HG03135 (cell line): ENCODE measurements around the gene RPTOR.
"Not testable (repeated sequence)": the region's sequence is repeated elsewhere in the genome, so short reads cannot be mapped to it uniquely, and the experiment has no call there.

Source experiments
- ATAC-seq: cut with Tn5 transposase; IDR thresholded peaks from one replicate; pipeline ENCODE4 v1.9.1; 2021; ENCODE audit warnings: mild to moderate bottlenecking, moderate library complexity; ENCODE audit not compliant: unreplicated experiment

RPTOR gene

DNA sequence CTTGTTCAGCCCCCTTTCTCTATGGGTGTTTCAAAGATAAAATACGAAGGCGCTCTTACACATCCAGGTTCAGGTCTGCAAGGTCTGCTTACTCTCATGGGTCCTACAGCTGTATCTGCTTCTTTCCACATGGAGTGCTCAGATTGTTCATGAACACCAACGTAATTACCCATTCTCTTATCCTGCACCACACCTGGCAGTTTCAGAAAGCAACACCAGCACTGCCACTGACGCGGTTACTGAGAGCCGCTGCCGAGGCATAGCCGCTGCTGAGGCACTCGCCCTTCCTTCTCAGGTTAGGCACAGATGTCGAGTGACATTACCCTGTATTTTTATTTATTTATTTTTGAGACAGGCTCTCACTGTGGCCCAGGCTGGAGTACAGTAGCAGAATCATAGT is 147.1 kb downstream of the RPTOR start:
- ATAC-seq, result no peak

DNA sequence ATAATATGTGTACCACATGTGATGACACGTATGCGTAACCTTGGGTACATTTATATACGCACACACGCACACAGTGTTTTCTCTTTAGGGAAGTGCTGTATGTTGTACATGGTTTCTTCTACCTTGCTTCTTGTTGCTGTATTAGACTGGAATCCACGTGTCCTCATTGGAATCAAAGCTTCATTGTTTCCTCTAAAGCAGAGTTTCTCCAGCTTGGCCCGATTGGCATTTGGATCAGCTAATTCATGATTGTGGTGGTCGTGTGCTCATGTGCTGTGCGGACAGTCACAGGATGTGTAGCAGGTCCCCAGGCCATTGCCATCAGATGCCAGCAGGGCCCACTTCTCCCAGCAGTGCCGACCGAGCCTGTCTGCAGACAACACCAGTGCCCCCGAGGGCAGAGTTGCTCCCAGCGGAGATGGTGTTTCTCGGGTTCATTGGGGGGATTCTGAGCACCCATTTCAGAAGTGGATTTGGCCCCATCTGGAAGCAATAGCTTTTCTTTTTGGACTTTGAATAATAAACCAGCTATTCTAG is 148.4 kb downstream of the RPTOR start:
- ATAC-seq, result no peak

DNA sequence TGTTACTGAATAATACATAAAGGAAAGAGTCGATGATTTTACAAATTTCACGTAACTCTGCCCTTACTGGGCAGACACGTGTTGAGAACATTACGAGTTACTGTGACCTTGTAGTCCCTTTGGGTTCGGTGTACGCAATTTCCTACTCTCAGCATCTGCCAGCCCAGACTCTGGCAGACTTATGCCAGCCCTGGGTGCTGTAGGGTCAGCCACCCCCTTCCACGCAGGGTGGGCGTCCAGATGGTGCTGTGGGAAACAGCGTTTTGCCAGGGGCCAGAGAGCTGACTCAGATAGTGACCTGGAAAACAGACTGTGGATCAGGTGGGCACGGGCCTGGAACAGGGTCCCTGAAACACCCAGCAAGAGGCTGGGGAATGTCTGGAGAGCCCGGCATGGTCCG is 148.9 kb downstream of the RPTOR start:
- no peak for ATAC-seq

DNA sequence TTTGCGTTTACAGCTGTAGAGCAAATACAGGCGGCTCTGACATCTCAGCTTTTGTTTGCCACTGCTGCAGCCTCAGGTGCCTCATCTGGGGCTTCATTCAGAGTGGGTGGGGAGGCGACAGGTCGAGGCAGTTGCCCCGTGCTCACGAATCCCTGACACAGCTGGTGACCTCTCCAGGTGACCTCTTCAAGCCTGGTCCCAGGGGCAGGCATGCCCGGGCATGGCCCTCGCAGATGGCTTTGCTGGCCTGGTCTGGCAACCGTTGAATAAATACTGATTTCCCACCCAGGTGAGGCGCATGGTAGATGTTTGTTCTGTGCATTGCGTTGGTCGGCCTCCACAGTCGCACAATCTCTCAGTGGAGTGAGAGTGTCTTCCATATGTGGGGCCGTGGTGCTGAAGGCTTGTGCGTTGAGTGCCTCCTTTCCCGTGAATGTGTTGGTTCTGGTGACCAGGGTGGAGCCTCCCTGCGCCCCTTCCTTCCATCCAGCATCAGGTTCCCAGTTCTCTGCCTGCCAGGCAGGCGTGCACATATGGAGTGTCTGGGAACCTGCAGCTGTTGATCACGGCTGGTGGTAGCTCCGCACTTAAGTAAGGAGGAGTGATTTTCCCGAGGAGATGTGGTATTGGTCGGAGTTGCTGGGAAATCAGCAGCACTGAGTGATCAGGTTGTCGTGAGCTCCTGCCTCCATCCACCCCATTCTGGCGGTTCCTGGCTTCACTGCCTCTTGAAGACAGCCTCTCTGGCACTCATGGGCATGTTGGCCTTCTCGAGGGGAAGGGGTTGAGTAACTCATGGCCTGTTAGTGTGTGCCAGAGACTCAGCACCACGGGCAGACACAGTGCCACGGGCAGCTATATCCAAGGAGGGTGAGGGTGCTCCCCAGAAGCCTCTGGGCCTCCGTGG is 149.7 kb downstream of the RPTOR start:
- no peak for ATAC-seq

DNA sequence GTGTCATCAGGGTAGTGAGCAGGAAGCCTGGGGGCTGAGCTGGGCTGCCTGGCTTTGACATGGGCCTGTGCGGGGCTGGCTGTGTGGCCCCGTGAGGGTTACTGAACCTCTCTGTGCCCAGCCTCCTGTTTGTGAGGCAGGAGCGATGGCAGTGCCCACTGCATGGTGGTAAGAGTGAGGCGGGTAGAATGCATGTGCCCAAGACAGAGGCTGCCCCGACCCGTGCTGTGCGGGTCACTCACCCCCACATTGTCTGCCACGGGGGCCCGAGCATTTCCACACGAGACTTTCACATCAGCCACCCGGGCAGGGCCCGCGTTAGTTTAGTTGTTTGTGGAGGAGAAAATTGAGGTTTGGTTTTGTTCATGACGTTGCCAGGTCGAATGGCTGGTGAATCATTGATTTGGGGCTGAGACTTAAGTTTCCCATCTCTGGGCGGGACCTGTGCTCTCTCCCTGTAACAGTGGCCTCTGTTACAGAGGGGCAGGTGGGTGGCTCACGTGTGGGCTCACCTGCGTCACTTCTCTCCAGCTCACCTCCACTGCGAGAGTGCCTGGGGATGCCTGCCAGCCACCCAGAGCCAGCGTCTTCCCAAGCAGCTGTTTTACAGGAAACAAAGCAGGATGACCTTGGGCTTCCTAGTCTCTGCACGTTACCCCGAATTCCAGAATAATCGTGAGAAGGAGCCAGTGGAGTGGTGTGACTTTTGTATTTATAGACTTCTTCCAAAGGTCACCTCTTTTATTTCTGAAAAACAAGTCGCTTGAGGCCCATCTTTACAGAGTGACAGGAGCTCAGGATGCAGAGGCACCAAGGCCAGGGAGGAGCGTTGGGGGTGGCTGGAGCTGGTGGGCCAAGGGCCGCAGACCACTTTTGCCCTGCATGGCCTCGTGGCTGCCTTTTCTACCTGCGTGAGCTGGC is 150.6 kb downstream of the RPTOR start:
- ATAC-seq, result no peak

DNA sequence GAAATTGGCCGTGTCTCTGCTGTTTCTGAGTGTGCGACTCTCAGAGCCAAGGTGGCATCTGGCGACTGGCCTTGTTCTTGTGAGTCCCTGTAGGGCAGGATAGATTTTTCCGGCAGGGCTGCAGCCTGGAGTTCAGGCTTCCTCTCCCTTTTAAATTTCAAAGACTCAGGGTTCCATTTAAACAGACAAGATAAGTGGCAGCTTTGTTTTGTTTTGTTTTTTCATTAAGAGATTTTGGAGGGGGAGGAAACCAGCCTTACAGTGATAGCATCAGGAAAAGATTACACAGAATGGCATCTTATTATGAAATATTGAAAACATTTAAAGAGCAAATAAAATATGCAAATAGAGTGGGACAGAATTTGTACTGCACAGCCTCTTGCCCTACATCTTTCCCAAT is 151.3 kb downstream of the RPTOR start:
- ATAC-seq, result no peak

DNA sequence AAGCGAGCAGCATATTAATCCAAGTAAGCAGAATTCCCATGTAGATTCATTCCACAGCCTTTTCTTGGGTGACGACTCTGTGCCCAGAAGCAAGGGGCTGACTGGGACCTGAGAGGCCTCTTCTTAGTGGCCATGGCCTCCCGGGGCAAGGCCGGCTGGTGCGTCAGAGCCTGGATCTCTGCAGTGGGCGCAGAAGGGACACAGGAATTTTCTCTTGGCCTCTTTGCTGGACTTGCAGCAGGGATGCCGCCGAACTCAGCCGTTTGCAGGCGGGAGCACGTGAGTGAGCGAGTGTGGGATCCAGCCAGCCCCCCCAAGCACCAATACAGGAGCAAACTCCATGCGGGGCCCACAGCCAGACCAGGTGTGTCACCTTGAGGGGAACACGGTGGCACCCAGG is 151.8 kb downstream of the RPTOR start:
- ATAC-seq, result no peak

DNA sequence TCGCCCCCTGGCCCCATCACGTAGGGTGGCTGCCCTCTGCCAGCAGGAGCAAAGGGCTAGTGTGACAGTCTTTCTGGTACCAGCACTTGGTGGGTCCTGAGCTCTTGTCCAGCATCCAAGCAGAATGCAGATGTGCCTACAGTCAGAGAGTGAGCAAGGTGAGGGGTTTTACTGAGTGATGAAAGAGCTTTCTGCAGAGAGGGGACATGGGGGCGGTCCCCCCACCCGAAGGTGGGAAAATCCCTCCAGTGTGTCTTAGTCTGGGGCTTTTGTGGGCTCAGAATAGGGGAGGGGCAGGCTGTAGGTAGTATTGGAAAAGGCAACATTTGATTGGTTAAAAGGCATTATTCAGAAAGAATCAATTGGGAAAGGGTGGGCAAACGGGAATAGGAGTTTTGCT is 152.3 kb downstream of the RPTOR start:
- ATAC-seq, result no peak

DNA sequence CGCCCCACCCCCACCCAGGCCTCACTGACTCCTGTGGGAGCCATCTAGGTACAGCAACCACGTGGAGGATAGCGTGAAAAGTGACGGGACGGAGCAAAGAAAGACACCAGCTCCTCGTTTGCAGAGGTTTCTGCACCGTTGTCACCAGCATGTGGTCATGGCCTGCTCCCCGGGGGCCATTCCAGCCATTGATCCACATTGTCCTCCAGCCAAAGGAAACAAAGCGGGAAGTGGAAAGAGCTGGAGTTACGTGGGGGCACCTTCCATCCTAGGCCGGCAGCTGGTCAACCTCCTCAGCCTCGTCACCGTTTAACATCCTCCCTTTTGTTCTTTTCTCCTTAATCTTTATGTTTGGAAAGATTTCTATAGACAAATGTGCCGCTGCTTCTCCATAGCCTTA is 153.7 kb downstream of the RPTOR start:
- no peak for ATAC-seq

DNA sequence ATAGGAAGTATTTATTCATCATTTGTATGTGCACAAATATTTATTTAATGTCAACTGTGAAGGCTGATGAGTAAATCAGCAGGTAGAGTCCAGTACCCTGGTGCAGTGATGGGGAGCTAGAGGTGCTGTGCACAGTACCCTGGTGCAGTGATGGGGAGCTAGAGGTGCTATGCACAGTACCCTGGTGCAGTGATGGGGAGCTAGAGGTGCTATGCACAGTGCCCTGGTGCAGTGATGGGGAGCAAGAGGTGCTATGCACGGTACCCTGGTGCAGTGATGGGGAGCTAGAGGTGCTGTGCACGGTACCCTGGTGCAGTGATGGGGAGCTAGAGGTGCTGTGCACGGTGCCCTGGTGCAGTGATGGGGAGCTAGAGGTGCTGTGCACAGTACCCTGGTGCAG is 154.6 kb downstream of the RPTOR start:
- not testable (repeated sequence) for ATAC-seq

DNA sequence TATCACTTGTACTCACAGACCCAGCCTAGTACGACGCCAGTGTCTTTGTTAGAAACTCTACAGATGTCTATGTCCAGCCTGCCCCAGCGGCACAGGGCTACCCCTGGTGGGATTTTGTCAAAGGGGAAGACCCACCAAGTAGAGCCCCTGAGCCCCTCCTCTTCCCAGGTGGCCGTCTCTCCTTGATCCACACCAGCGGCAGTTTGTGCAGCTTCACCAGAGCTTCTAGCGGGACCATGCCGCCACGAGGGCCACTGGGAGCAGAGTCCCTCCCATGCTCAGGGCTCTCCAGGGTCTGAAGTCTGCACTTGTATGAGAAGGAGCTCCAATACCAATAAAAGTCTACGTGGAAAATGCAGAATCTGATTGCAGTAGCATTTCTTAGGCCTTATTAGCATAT is 157.1 kb downstream of the RPTOR start:
- ATAC-seq, result no peak

DNA sequence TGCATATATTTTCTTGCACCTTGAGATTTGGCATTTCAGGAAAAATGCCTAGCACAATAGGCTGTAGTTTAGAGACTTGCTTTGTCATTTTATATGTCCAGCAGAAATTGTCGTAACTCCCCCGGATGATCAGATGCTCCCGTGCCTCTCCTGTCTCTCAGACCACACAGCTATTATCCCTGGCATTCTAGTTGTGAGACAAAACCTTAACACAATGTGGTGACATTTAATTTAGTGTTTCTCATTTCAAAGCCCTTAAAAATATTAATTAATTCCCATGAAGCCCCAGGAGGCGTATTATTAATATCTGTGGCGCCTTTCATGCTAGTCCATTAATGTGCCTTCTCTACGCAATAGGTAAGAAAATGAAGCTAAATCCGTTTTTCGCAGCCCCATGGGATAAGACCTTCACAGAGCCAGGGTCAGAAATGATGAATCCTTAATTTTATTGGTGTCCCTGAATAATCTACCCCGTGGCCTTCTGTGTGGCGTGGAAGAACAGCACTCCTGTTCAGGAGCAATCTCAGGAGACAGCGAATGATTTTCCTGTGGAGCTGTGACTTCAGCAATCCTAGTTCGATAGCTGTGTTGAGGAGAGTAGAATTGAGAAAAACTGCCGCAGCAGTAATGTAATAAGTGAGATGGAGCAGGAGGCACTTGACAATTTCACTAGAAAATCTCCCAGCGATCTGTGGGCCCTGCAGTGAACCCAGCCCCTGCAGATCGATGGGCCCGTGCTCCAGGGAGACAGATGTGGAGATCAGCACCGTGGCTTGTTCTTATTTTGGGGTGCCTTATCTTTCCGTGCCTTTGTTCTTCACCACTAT is 157.9 kb downstream of the RPTOR start:
- no peak for ATAC-seq

DNA sequence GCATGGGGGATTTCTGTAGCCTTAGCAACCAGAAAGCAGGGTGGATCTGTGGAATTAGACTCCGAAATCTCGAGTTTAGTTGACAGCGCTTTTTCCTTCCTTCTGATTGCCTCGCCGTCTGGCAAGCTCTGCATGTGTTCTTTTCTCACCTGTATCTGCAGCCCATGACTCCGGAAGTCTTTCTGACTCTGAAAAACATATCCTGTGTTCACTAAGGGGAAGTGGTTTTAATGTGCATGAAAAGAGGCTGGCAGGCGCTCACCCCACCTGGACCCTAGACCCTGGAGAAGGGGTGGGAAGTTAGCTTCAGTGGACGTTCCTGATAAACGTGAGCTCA is 158.5 kb downstream of the RPTOR start:
- no peak for ATAC-seq

DNA sequence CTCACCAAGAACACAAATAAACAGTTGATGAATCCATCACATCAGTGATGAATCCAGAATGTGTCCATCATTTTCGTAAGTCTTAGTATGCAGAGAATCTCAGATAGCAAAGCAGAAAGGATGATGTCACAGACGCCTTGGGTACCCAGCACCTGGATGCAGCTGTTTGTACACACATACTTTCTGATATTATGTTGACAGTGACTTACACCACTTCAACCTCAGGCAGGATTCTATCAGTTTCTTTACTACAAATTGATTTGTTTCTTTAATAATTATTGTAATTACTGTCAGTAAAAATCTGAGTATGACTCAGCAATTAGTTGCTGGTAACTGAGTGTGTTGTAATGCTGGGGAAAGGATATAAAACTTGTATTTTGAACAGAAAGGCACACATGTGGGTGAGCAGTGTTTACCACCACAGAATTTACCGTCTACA is 159.8 kb downstream of the RPTOR start:
- no peak for ATAC-seq

DNA sequence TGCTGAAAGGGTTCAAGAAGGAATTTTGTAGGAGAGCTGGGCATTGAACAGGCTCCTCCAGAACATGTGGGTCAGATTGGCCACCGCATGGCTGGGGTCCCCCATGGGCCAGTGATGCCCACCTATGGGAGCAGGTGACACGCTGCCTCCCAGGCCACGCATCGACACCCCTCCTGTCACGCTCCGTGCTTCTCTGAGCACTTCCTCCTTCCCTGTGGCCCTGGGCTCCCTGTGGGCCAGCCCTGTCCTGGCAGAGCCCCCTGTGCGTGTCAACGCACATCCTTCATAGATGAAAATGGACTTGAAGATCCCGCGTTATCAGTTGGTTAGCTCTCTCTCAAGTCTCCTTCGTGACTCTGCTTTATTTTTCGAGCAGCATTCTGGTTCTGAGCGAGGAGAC is 160.3 kb downstream of the RPTOR start:
- ATAC-seq, result no peak

DNA sequence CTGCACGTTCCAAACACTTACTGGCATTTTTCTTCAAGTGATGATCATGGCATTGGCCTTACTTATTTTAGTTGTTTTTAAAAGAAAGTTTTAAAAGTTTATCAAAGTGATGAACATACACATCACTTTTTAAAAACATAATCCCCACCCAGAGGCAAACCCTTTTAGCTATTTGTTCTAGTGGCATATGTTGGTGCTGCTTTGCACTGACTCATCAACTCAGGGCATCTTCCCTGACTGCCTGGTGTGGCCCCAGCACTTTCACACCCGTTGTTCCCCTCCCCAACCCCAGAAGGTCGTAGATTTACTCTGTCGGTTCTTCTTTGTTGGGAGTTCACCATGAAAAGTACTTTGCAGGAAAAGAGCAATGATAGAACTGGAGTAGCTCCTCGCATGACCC is 161.3 kb downstream of the RPTOR start:
- ATAC-seq, result no peak

DNA sequence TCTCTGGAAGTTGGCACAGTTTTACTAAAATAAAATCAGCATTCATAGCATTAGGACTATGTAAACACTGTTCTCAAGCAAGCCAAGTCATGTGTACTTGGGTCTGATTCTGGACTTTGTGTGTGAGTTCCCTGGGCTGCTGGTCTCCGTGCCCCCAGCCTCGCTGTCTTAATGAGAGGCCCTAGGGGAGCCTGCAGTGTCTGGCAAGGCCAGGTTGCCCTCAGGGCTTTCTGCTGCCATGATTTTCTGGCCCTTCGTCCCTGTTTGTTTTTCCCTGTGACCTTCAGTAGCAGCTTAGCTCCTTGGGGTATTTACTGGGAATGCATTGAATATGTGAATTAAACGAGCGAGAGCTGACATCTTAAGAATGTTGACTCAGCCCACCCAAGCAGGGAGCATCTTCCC is 161.8 kb downstream of the RPTOR start:
- no peak for ATAC-seq

DNA sequence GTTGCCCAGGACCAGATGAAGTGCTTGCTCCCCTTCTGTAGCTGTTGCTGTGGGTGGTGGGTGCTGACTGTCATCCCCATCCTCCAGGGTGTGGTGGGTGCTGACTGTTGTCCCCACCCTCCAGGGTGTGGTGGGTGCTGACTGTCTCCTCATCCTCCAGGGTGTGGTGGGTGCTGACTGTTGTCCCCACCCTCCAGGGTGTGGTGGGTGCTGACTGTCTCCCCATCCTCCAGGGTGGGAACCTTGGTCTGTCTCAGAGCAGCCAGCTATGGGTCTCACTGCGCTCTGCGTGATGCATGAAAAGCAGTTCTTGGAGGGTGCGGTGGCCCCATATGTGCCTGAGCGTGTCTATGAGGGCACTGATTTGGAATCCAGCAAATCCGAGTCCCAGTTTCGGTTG is 163.8 kb downstream of the RPTOR start:
- no peak for ATAC-seq

DNA sequence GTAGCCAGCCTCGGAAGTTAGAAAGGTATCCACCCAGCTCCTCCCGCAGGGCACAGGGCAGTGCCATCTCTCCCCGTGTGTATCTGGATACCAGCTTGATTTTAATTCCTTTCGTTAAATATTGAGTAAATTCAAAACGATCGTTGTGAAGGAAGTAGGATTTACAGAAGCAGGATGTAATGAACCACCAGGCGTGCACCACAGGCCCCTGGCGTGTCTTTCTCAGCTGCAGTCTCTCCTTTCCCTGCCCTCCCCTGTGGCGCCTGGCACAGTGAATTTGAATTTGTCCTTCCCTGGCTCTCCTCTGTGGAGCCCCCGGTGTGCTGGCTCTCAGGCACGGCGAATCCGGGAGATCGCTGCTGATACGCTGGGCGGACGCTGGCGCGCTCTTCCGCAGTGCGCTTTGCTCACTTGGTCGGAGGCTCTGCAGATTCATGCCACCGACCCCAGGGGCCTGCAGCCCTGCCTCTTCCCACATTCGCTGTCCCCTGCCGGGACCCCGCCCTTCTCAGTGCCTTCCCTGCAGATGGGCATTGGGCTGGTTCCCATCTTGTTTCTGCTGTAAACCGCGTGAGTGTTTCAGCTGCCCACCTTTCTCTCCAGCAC is 164.6 kb downstream of the RPTOR start:
- no peak for ATAC-seq

DNA sequence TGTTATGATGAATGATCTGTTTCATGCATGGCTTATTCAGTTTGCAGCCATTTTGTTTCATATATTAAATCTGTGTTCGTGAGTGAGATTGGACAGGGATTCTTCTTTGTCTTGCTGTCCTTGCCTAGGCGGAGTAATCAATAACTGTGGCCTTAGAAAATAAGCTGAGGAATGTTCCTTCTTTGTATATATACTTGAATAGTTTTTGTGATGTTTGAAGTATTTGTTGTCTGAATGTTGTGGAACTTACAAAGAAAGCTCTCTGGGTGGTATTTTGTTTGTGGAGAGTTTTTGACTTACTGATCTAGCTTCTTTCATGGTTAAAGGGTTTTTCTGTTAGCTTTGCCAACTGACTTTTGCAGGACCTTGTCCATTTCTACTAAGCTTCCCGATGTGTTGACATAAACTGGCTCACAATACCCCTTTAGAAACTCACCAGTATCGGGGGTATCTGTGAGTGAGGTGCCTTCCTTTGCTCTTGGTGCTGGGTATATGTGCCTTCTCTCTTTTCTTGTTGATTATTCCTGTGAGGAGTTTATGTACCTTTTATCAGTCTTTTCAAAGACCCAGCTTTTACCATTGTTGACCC is 166.2 kb downstream of the RPTOR start:
- ATAC-seq, result no peak
